DMS53 treated with DMSO at 0.1 percent for 48 hours (cell line): ENCODE measurements around the gene SERINC5.
"Not testable (repeated sequence)": the region's sequence is repeated elsewhere in the genome, so short reads cannot be mapped to it uniquely, and the experiment has no call there.

ENCODE experiments used
- DNase-seq: peaks from one replicate; lab custom pipeline; 2025; ENCODE audit not compliant: unreplicated experiment; lab: John Stamatoyannopoulos, UW

Gene SERINC5

DNA sequence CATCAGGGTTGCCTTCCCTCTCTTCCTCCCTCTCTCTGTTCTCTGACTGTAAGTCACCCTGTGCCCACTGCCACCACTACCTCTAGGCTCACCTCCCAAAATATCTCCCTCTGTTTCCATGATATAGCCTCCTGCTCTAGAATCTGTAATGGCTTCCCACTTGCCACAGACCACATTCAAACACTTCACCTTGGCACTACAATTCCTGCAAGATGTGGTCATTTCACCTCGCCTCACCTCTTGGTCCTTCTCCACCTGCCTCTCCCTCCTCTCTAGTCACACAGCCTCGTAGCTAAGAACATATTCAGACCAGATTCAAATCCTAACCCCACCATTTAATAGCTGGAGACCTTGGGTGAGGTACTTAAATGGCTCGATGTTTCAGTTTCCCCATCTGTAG is 56.9 kb downstream of the SERINC5 start:
- DNase-seq = no peak

GRCh38 chr5:80198399-80198798 is 57.4 kb downstream of the SERINC5 start:
- no peak for DNase-seq

DNA sequence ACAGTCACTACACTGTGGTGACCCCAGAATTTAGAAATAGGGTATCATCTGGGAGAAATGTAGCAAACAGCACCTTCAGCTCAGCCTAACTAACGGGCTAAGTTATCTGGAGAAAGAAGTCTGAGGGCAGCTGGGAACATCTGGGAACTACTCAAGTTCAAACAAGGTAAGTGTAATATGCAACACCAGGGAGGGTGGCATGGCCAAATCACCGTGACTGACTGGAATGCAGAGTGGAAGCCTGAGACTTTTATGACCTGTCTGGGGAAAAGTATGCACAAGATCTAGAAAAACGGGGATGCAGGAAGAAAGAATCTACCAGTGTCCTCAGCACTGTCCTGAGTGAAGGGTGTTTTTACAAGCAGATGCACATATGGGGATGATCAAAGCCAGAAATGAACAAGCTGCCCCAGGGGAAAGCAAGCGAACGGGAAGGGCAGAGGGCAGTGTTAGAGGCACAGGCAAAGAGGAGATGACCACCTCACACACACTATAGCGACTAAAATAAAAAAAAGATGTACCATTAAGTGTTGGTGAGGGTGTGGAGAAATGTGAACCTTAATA is 59.9 kb downstream of the SERINC5 start:
- no peak for DNase-seq

DNA sequence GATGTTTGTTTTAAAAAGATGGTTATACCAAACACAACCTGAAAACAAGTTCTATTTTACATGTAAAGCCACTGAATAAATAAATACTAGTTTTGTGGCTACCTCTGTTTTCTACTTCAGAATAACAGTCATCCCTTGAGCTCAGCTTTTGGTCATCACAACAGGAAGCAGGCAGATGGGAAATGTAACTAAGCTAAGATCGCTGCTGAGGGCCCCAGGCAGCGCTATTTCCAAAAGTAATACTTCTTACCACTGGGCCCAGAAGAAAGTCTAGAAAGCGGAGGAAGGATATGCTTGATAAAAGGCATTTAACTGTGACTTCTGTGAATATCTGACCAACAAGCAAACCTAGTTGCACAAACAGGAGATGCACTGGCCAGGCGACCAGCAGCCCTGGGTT is 61.4 kb downstream of the SERINC5 start:
- no peak for DNase-seq

- no peak for DNase-seq
These were observed 62.4 kb downstream of the SERINC5 start for GRCh38 chr5:80193401-80193800.

DNA sequence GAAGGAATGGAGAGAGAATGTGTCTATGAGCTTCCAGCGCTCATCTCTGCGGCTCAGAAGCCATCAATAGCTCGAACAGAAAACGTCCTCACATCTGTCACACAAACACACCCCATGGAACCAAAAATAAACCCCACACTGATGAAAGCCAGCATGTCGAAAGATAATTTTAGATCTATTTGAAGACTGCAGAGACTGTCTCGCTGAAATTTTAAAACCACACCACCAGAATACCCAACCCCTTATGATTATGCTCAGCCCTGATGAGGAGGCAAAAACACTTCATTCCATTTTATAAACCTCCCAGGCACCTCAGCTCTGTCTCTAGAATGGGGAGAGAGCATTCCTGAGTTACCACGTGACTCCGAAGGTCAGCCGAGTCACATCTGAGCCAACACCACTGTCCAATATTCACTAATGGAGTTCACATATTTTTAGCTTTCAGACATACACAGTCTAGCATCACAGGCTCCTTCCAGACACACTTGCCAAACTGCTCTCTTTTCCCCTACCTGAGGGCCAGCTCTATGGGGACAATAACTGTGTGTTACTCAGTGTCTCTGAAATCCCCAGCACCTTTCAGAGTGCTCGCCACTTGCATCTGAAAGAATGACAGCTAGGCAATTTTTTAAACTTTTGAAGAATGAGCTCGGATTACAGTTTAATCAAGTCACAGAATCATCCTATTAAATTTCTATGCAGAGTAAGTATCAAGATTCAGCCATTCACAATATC is 63.2 kb downstream of the SERINC5 start:
- DNase-seq = no peak

GRCh38 chr5:80191991-80192398 is 63.9 kb downstream of the SERINC5 start:
- DNase-seq = no peak

GRCh38 chr5:80191397-80191796 is 64.5 kb downstream of the SERINC5 start:
- DNase-seq = no peak

DNA sequence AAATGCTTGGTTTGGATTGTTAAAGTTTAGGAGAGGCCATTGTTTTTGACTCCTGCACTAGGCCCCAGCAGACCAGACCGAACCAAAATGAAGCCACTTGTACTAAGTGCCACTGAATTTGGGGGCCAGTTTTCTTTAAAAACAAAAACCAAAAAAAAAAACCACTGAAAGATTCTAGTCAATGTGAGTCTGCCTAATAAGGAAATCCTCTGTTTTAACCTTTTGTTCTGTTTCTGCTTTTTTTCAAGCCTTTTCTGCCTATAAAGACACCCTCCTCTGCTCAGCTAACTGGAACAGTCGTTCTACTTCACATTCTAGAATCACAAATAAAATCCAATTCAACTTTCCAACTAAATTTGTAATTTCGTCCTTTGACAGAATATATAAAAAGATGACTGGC is 64.9 kb downstream of the SERINC5 start:
- no peak for DNase-seq

GRCh38 chr5:80189701-80190100 is 66.1 kb downstream of the SERINC5 start:
- no peak for DNase-seq

DNA sequence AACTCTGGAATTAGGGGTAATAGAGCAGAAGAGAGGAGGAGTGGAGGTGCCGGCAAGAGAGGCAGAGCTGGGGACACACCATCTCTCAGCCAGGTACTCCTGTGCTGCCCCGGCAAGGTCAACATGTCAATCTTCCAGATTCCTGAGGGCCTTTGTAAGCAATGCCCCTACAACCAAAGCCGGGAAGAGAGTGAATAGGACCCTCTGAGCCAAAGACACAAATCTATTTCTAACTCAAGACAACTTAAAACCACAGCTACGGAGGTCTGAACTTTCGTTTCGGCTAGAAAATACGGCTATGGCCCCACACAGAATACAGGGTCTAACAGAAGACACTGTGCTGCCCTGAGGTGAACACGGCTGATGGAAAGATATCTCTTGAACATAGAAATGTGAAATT is 66.6 kb downstream of the SERINC5 start:
- no peak for DNase-seq

DNA sequence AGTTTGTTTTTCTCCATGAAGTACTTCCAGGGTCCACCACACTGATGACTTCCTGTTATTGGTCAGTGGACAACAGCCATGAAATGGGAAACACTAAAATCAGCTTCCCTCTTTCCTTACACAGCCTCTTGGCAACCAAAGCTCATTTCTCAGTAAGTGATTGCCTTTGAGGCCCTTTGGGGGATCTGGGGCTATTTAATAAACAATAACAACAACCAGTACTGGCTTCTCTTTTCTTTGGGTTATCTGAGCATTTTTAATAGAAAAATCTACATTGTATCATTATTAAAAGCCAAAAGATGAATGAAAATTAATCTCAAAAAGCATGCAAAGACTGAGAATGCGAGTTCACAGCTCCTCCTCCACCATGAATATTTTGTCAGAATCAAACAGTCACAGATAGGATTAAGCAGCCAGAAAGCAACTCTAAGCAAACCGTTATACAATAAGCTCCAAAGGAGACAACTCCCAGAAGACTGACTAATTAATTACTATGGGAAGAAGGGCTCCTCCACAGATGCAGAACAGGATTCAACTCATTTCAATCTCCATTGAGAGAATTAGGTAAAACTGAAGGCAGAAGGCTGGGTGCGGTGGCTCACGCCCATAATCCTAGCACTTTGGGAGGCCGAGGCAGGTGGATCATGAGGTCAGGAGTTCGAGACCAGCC is 68.3 kb downstream of the SERINC5 start:
- DNase-seq = no peak

DNA sequence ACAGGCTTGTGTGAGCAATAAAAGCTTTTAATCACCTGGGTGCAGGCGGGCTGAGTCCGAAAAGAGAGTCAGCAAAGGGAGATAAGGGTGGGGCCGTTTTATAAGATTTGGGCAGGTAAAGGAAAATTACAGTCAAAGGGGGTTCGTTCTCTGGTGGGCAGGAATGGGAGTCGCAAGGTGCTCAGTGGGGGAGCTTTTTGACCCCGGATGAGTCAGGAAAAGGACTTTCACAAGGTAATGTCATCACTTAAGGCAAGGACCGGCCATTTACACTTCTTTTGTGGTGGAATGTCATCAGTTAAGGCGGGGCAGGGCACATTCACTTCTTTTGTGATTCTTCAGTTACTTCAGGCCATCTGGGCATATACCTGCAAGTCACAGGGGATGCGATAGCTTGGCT is 70.3 kb downstream of the SERINC5 start:
- not testable (repeated sequence) for DNase-seq

GRCh38 chr5:80185095-80185494 is 70.8 kb downstream of the SERINC5 start:
- no peak for DNase-seq

GRCh38 chr5:80184235-80185023 is 71.4 kb downstream of the SERINC5 start:
- DNase-seq = no peak

- DNase-seq = not testable (repeated sequence)
These were observed 72.1 kb downstream of the SERINC5 start for GRCh38 chr5:80183728-80184234.

DNA sequence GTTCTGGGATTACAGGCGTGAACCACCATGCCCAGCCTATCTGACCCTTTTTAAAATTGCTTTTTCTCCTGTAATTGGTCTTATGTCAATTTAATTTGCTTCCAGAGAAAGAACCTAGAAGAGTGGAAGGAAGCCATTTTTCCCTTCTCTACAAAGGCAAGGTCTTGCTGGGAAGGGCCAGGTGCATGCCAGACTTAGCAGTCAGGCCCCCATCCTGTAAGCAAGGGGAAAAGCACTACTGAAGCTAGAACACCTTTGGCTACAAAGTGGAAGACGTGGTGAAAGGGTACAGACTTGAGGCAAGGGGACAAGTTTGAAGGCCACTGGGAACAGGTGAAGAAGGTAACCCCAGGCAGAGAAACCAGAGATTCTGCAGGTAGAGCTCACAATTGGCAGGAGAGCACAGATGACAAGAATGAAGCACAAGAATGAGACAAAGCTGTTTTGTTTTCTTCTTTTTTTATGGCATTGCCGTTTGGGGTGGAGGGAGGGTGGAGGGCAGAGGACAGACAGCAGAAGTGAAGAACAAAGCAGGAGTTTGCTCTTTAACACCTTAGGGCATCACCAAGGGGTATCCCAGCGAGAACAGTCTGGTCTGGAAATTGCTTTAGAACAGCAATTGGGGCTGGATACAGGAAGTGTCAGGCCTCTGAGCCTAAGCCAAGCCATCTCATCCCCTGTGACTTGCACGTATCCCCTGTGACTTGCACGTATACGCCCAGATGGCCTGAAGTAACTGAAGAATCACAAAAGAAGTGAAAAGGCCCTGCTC is 72.9 kb downstream of the SERINC5 start:
- DNase-seq = no peak

GRCh38 chr5:80181618-80182211 is 74.1 kb downstream of the SERINC5 start:
- peak; percentile 64 for DNase-seq

- no peak for DNase-seq
These were observed 78.6 kb downstream of the SERINC5 start for GRCh38 chr5:80177236-80177635.

- no peak for DNase-seq
These were observed 80.5 kb downstream of the SERINC5 start for GRCh38 chr5:80175337-80175736.
